Panc1 (cell line): ENCODE data around the gene MCTP1. TPM values are rescaled to one million over a fixed set of nuclear protein-coding genes. Genes with fewer than 3 reads are reported as not detected.

Experiments used
- ATAC-seq: fragments of 200-7000 bp; cut with Tn5 transposase; 2 replicates; pipeline ENCODE4 v1.9.1; 2020; ENCODE audit warnings: mild to moderate bottlenecking, moderate library complexity
- BruUV-seq: library from RNA; stranded (reverse); fragments of 400-500 nt; replicated peaks from 2 replicates; lab custom pipeline; 2021; lab: Mats Ljungman, UMichigan
- CTCF ChIA-PET: fragments of 300-600 bp; sonication (Branson Sonifier 250); formaldehyde crosslinking; loops from one replicate; lab custom pipeline; 2022; ENCODE audit warnings: antibody characterized with exemption; lab: Charles Lee
- POLR2A ChIA-PET: fragments of 300-600 bp; sonication (Branson Sonifier 250); formaldehyde crosslinking; loops from one replicate; lab custom pipeline; 2022; ENCODE audit warnings: antibody characterized with exemption; lab: Charles Lee
- DNase-seq: peaks from one replicate; pipeline ENCODE4 v3.0.0-alpha.2; 2010; ENCODE audit warnings: low read depth, low spot score
- H3K27ac ChIP-seq: 2 replicates; pipeline ENCODE4 v1.5.1; 2011; ENCODE audit warnings: mild to moderate bottlenecking, low read length, inconsistent platforms
- H3K27me3 ChIP-seq: fragments of 200-500 bp; sonication (Bioruptor generic); 2 replicates; pipeline ENCODE4 v1.6.0; 2014; ENCODE audit warnings: low read length, inconsistent platforms; ENCODE audit not compliant: control insufficient read depth, insufficient read depth
- H3K36me3 ChIP-seq: fragments of 200-500 bp; sonication (Bioruptor generic); 2 replicates; pipeline ENCODE4 v1.5.1; 2014; ENCODE audit warnings: inconsistent platforms, mild to moderate bottlenecking, low read length, moderate library complexity; ENCODE audit not compliant: control insufficient read depth, insufficient read depth
- H3K4me1 ChIP-seq: 2 replicates; pipeline ENCODE4 v1.5.1; 2011; ENCODE audit warnings: inconsistent platforms, mild to moderate bottlenecking, low read length, moderate library complexity; ENCODE audit not compliant: control insufficient read depth, insufficient read depth
- H3K4me3 ChIP-seq, 2 experiments: 2 replicates each; pipeline ENCODE4 v1.5.1; 2011 to 2012; ENCODE audit warnings: low read depth in 2 of 2, low read length in 2 of 2, mild to moderate bottlenecking in 2 of 2, inconsistent platforms in 1 of 2, moderate library complexity in 1 of 2
- H3K9me3 ChIP-seq: fragments of 200-500 bp; sonication (Bioruptor generic); 2 replicates; pipeline ENCODE4 v1.5.1; 2014; ENCODE audit warnings: low read depth, mild to moderate bottlenecking, inconsistent platforms, low read length, moderate library complexity; ENCODE audit not compliant: control insufficient read depth, insufficient read depth
- POLR2AphosphoS5 ChIP-seq: IDR thresholded peaks from 2 replicates; pipeline ENCODE4 v1.6.1; 2012; ENCODE audit warnings: mild to moderate bottlenecking, low read depth, low read length, moderate library complexity
- REST ChIP-seq, 2 experiments: IDR thresholded peaks; 2 replicates each; pipeline ENCODE4 v1.6.1; 2011 to 2012; ENCODE audit warnings: low read depth in 2 of 2, control low read depth in 1 of 2, low read length in 1 of 2, mild to moderate bottlenecking in 1 of 2, moderate library complexity in 1 of 2; ENCODE audit not compliant: insufficient read depth in 1 of 2
- SIN3A ChIP-seq: IDR thresholded peaks from 2 replicates; pipeline ENCODE4 v1.6.1; 2012; ENCODE audit warnings: low read depth, mild to moderate bottlenecking, low read length, moderate library complexity, borderline replicate concordance; ENCODE audit not compliant: insufficient read depth
- TCF7L2 ChIP-seq: IDR thresholded peaks from 2 replicates; pipeline ENCODE4 v1.6.1; 2011; ENCODE audit warnings: mild to moderate bottlenecking, low read depth, low read length, inconsistent platforms
- in situ Hi-C: cut with HindIII; loops from 2 replicates; pipeline ENCODE4 v1.10.0; 2016; ENCODE audit warnings: low sequenced_read_pairs, low pct_unique_long_range_greater_than_20kb
- intact Hi-C: fragments of 100-400 bp; cut with micrococcal nuclease; formaldehyde crosslinking; loops from one replicate; pipeline ENCODE4 v1.10.0; 2022; ENCODE audit not compliant: unreplicated experiment
- total RNA-seq: library from RNA; stranded (reverse); gene quantifications from one replicate; pipeline ENCODE4 v1.2.1, GENCODE V29; 2021; ENCODE audit not compliant: unreplicated experiment
- TF ChIP-seq, protein P1 (sequence below): fragments of 450-650 bp; IDR thresholded peaks from 2 replicates; pipeline ENCODE4 v1.5.1; 2017; ENCODE audit warnings: mild to moderate bottlenecking

MCTP1 gene
- total RNA-seq, 1 experiment from 2014 or later, result 39.8 TPM

- POLR2A ChIA-PET, result interaction anchor here (0.6 to 0.7 kb wide), 3 partner anchors 21 to 1731 kb away, joined by 3 to 8 read pairs (median 7); no protein-coding TSS in a partner anchor
- no peaks in the 10 kb centered on the region for H3K27me3 ChIP-seq
Measured at GRCh38 chr5:95069021-95069420, 215.9 kb downstream of the MCTP1 start.

DNA sequence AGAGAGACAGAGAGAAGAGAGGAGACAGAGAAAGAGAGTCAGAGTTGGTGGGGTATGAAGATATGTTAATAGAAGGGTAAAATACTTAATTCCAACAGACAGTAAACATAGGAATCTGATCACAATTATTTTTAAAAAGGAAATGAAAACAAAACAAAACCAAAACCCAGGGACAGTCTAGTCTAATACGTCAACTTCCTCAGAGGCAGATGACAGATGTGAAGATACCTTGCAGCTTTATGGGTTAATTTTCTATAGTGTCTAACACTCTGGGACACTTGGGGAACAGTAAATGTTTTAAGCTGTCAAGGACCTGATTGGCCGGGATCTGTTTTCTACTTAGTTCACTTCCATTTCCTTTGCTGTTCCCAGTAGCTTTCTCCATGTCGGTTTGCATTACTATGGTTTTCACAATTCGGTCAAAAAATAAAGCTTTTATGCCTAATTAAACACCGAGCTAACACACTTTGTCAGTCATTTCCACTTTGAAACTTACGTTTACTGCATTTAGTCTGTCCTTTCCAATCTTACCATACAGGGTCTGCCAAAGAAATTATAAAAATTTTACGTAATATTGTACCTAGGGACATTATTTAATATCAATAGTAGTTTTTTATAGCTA is 216.5 kb downstream of the MCTP1 start:
- POLR2A ChIA-PET, result interaction anchor here (0.7 kb wide), 1 partner anchor 22 kb away, joined by 8 read pairs; no protein-coding TSS in a partner anchor
- ATAC-seq, result no peak
- no peaks in the 10 kb centered on the region for H3K27me3 ChIP-seq
- DNase-seq, result no peak
- no peak overlapping the region for H3K27ac ChIP-seq
- H3K4me1 ChIP-seq, result peaks cover 2% of the 10 kb centered on the region
- no peaks in the 10 kb centered on the region for H3K36me3 ChIP-seq
- CTCF ChIA-PET, result no interaction called here
- no peak for TF ChIP-seq SIN3A
- TF ChIP-seq TCF7L2, result no peak
- no peak for TF ChIP-seq POLR2AphosphoS5
- no peak for TF ChIP-seq REST (IDR thresholded peaks at IDR 0.05; ENCODE audit: insufficient read depth in 1 of 2, low read depth in 2 of 2, low read length in 1 of 2)
- TF ChIP-seq, protein P1, sequence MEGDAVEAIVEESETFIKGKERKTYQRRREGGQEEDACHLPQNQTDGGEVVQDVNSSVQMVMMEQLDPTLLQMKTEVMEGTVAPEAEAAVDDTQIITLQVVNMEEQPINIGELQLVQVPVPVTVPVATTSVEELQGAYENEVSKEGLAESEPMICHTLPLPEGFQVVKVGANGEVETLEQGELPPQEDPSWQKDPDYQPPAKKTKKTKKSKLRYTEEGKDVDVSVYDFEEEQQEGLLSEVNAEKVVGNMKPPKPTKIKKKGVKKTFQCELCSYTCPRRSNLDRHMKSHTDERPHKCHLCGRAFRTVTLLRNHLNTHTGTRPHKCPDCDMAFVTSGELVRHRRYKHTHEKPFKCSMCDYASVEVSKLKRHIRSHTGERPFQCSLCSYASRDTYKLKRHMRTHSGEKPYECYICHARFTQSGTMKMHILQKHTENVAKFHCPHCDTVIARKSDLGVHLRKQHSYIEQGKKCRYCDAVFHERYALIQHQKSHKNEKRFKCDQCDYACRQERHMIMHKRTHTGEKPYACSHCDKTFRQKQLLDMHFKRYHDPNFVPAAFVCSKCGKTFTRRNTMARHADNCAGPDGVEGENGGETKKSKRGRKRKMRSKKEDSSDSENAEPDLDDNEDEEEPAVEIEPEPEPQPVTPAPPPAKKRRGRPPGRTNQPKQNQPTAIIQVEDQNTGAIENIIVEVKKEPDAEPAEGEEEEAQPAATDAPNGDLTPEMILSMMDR, result no peak
- in situ Hi-C loops (no loop called here), intact Hi-C loops (no loop called here)
- H3K4me3 ChIP-seq, result no peak overlapping the region
- H3K9me3 ChIP-seq, result no peaks in the 10 kb centered on the region
- BruUV-seq, result no TSS peak

More at GRCh38 chr5:95069021-95069420, 215.9 kb downstream of the MCTP1 start:
- in situ Hi-C loops (no loop called here), intact Hi-C loops (no loop called here)
- Histone ChIP-seq H3K36me3 (no peaks in the 10 kb centered on the region), H3K27ac (peak overlapping the region; percentile 24; the same call in 1 of the 2 replicates), H3K9me3 (no peaks in the 10 kb centered on the region), H3K4me3 (no peak overlapping the region), H3K4me1 (peaks cover 2% of the 10 kb centered on the region)
- ATAC-seq, result no peak
- no peak for DNase-seq
- TF ChIP-seq REST (IDR thresholded peaks at IDR 0.05; ENCODE audit: insufficient read depth in 1 of 2, low read depth in 2 of 2, low read length in 1 of 2) (no peak), TCF7L2 (no peak), SIN3A (no peak), POLR2AphosphoS5 (no peak)
- TF ChIP-seq, protein P1, result no peak
- CTCF ChIA-PET, result interaction anchor here (1.1 kb wide), 1 partner anchor 27 kb away, joined by 8 read pairs; no protein-coding TSS in a partner anchor
- no TSS peak for BruUV-seq
